KMS-11 (cell line): Measurements from ENCODE around the gene ACTR3C.
A peak's percentile ranks its signal among the peaks of the same experiment; 100 is the strongest.
"Not testable (repeated sequence)": the region's sequence is repeated elsewhere in the genome, so short reads cannot be mapped to it uniquely, and the experiment has no call there.

ENCODE experiments used
- H2AFZ ChIP-seq: fragments of 200-600 bp; sonication (generic); 2 replicates; pipeline ENCODE4 v1.6.1; 2016; ENCODE audit warnings: antibody characterized with exemption, mixed run types, low read depth
- H3K27ac ChIP-seq: fragments of 200-600 bp; sonication (generic); 2 replicates; pipeline ENCODE4 v1.6.1; 2016; ENCODE audit warnings: mild to moderate bottlenecking, mixed run types
- H3K27me3 ChIP-seq: fragments of 200-600 bp; sonication (generic); 2 replicates; pipeline ENCODE4 v1.6.1; 2017; ENCODE audit warnings: mild to moderate bottlenecking, low read depth, mixed run types, moderate library complexity; ENCODE audit not compliant: insufficient read depth
- H3K36me3 ChIP-seq: fragments of 200-600 bp; sonication (generic); 2 replicates; pipeline ENCODE4 v1.6.1; 2017; ENCODE audit warnings: mild to moderate bottlenecking, mixed run types; ENCODE audit not compliant: insufficient read depth
- H3K4me1 ChIP-seq: fragments of 200-600 bp; sonication (generic); 2 replicates; pipeline ENCODE4 v1.6.1; 2016; ENCODE audit warnings: mild to moderate bottlenecking, low read depth, mixed run types; ENCODE audit not compliant: poor library complexity, severe bottlenecking
- H3K4me2 ChIP-seq: fragments of 200-600 bp; sonication (generic); 2 replicates; pipeline ENCODE4 v1.7.0; 2016; ENCODE audit warnings: mild to moderate bottlenecking, mixed run types
- H3K4me3 ChIP-seq: fragments of 200-600 bp; sonication (generic); IDR thresholded peaks from 2 replicates; pipeline ENCODE4 v1.6.1; 2017; ENCODE audit warnings: low read depth, low read length, mixed read lengths; ENCODE audit not compliant: insufficient read depth
- H3K79me2 ChIP-seq: fragments of 200-600 bp; sonication (generic); 2 replicates; pipeline ENCODE4 v1.6.1; 2016; ENCODE audit warnings: low read depth, mixed run types; ENCODE audit not compliant: insufficient read depth
- H3K9ac ChIP-seq: fragments of 200-600 bp; sonication (generic); 2 replicates; pipeline ENCODE4 v1.6.1; 2016; ENCODE audit warnings: mild to moderate bottlenecking, mixed run types
- H4K20me1 ChIP-seq: fragments of 200-600 bp; sonication (generic); 2 replicates; pipeline ENCODE4 v1.6.1; 2016; ENCODE audit warnings: mild to moderate bottlenecking, mixed run types; ENCODE audit not compliant: insufficient read depth
- CTCF ChIP-seq: fragments of 200-600 bp; sonication (generic); conservative IDR thresholded peaks from 2 replicates; pipeline ENCODE4 v1.6.1; 2017; ENCODE audit warnings: low read depth, mild to moderate bottlenecking, antibody characterized with exemption, low read length, moderate library complexity, mixed read lengths

The ACTR3C gene

DNA sequence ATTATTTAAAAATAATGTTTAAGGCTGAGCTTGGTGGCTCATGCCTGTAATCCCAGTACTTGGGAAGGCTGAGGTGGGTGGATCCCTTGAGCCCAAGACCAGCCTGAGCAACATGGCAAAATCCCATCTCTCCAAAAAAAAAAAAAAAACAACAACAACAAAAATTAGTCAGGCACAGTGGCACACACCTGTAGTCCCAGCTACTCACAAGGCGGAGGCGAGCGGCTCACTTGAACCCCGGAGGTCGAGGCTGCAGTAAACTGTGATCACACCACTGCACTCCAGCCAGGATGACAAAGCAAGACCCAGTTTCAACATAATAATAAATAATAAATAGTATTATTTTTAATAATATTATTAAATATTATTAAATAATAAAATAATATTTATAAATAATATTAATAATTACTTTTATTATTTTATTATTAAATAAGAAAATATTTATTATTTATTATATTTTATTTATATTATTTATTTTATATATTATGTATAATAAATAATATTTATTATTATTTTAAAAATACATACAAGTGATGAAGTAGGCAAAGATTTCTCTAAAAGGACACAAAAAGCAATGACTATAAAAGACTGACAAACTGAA, 8.6 kb downstream of the ACTR3C start:
- peaks cover 28% of the 10 kb centered on the region for H3K79me2 ChIP-seq
- H3K4me3 ChIP-seq = no peak overlapping the region
- TF ChIP-seq CTCF = no peak
- no peaks in the 10 kb centered on the region for H3K36me3 ChIP-seq
- no peaks in the 10 kb centered on the region for H4K20me1 ChIP-seq
- no peak overlapping the region for H3K4me2 ChIP-seq
- H3K27me3 ChIP-seq = no peaks in the 10 kb centered on the region
- H2AFZ ChIP-seq = no peak overlapping the region
- no peak overlapping the region for H3K9ac ChIP-seq
- no peak overlapping the region for H3K27ac ChIP-seq
- H3K4me1 ChIP-seq = peaks cover 46% of the 10 kb centered on the region

GRCh38 chr7:150313870-150314269, 9.5 kb downstream of the ACTR3C start:
- Histone ChIP-seq H3K4me2 (peak overlapping the region; percentile 31; the same call in 1 of the 2 replicates), H3K4me3 (no peak overlapping the region), H3K4me1 (peaks cover 37% of the 10 kb centered on the region), H3K79me2 (peaks cover 27% of the 10 kb centered on the region), H4K20me1 (no peaks in the 10 kb centered on the region), H3K27me3 (no peaks in the 10 kb centered on the region), H3K9ac (no peak overlapping the region), H3K27ac (no peak overlapping the region), H2AFZ (no peak overlapping the region), H3K36me3 (no peaks in the 10 kb centered on the region)
- TF ChIP-seq CTCF = no peak

DNA sequence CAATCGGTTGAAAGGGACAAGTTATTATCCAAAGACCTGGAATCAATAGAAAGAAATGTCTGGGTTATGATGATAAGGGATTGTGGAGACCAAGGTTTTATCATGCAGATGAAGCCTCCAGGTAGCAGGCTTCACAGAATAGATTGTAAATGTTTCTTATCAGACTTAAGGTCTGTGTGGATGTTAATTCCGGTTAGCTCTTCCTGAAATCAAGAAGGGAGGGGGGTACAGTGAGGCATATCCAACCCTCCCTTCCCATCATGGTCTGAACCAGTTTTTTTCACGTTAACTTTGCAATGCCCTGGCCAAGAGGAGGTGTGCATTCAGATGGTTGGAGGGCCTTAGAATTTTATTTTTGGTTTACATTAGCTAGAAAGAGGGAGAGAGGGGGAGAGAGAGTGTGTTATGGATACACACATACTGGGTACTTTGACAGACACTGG, 10.0 kb downstream of the ACTR3C start:
- Histone ChIP-seq H4K20me1 (no peaks in the 10 kb centered on the region), H3K36me3 (no peaks in the 10 kb centered on the region), H3K9ac (no peak overlapping the region), H2AFZ (no peak overlapping the region), H3K4me3 (no peak overlapping the region), H3K4me2 (peak overlapping the region; percentile 31; the same call in 1 of the 2 replicates), H3K4me1 (peaks cover 32% of the 10 kb centered on the region), H3K79me2 (peaks cover 22% of the 10 kb centered on the region), H3K27me3 (no peaks in the 10 kb centered on the region), H3K27ac (no peak overlapping the region; the same call in 1 of the 2 replicates)
- no peak for TF ChIP-seq CTCF

DNA sequence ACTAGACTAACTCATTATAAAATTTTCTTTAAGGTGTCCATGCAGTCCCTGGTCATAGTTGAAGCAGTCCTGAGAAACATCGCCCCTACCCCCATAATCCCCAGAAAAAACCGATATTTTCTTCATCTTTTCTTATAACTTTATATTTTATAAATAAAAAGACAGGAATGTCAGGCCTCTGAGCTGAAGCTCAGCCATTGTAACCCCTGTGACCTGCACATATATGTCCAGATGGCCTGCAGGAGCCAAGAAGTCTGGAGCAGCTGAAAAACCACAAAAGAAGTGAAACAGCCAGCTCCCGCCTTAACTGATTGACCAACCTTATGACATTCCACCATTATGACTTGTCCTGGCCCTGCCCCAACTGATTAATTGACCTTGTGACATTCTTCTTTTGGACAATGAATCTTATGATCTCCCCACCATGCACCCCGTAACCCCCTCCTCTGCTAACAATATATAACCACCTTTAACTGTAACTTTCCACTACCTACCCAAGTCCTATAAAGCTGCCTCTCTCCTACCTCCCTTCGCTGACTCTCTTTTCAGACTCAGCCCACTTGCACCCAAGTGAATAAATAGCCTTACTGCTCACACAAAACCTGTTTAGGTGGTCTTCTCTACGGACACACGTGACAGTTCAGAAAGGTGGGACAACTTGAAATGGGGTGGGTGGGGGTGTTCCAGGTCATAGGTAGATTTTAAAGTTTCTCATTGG, 10.5 kb downstream of the ACTR3C start:
- H3K27me3 ChIP-seq, H3K9ac ChIP-seq, H4K20me1 ChIP-seq, H2AFZ ChIP-seq, H3K27ac ChIP-seq, H3K36me3 ChIP-seq, H3K4me3 ChIP-seq: not testable (repeated sequence)
- Histone ChIP-seq H3K4me2 (peak overlapping the region; percentile 31; the same call in 1 of the 2 replicates), H3K79me2 (peaks cover 18% of the 10 kb centered on the region), H3K4me1 (peaks cover 32% of the 10 kb centered on the region)

GRCh38 chr7:150311711-150312110, 11.6 kb downstream of the ACTR3C start:
- Histone ChIP-seq H3K36me3 (no peaks in the 10 kb centered on the region), H3K79me2 (peaks cover 18% of the 10 kb centered on the region), H3K9ac (no peak overlapping the region), H4K20me1 (no peaks in the 10 kb centered on the region), H2AFZ (no peak overlapping the region), H3K27ac (no peak overlapping the region), H3K4me1 (peaks cover 43% of the 10 kb centered on the region), H3K27me3 (no peaks in the 10 kb centered on the region), H3K4me3 (no peak overlapping the region), H3K4me2 (no peak overlapping the region)
- TF ChIP-seq CTCF = no peak
